GM21367 (cell line): ENCODE results near the gene CBY3.
"Not testable (repeated sequence)": the region's sequence is repeated elsewhere in the genome, so short reads cannot be mapped to it uniquely, and the experiment has no call there.

ENCODE experiments used
- ATAC-seq: cut with Tn5 transposase; IDR thresholded peaks from one replicate; pipeline ENCODE4 v1.9.1; 2021; ENCODE audit not compliant: unreplicated experiment

CBY3 gene

DNA sequence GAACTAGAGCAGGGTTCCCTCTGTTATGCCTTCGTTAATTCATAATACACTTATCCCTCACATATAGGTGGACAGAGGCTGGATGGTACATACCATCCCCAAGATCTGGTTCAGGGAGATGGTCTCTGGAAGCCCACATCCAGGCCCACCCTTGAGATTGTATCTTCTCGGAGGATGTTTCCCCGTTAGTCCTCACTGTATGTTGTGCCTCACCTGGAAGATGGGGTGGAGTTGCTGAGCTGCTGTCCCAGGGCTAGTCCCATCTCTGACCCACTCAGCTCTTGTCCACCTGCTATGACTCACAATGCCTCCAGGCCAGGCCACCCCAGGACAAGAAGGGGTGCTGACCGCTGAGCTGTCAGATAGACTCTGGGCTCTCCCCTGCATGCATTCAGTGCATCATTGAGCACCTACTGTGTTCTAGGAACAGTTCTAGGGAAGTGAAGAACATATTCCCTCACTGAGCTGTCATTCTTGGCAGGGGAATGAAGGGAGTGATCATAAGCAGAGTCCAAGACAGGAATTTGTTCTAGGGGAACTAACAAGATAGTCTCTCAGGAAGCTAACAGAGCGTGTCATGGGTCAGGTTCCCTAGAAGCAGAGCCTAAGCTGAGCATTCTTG, at the start of gene CBY3:
Gene CBY3 (minus strand): TSS at position 255 of the 622 bp plus-strand sequence. CDS start 116 bp downstream, at position 139.
- ATAC-seq, result no peak

DNA sequence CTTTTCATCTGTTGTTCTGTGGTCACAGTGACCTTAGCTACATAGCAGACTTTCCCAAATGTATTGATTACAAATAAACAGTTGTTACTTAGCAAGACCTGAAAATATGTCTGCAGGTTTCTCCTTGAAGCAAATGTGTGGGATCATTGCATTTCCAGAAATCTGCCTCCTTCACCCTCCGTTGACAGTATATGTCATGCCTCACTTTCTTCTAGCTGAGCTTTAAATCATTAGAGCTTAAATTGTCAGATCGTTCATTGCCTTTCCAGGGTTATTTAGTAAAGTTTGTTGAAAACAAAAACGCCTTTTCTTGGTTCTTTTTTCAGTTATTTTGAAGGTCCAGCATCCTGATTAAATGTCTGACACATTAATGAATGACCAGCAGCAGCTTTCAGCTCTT, 49.5 kb upstream of the CBY3 start:
- ATAC-seq, result no peak

DNA sequence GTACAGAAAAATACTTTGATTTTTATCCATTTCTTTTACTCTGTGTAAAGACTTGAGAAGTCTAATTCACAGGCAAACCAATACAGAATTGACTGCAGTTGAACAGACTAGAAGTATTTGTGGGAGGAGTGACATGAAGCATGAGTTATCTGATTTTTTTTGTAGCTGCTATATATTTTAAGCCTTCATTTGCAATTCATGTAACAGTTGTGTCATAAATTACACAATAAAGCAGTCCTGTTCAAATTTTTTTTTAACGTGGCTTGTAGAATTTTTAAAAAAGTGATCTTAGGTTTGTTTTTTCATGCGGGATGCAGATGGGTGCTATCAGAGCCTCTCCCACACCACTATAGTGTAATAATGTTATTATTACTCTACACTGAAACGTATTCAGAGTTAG, 48.9 kb upstream of the CBY3 start:
- ATAC-seq, result no peak

DNA sequence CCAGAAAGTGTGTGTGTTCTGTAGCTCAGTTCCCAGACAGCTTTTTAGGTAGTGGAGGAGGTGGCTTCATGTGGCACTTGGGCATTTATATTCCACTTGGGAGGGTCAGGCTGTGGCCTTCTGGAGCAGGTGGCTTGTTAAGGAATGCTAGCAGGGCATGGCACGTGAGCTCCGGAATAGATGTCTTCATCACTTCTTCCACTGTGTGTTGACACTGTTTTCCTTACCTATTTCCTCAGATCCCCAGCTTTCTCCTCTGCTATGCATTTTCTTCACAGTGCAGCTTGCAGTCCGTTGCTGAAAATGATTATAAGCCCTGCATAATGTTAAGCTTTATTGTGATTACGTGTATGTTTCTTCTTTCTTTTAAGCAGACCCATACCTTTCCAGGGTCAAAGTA, 48.5 kb upstream of the CBY3 start:
- ATAC-seq, result no peak

DNA sequence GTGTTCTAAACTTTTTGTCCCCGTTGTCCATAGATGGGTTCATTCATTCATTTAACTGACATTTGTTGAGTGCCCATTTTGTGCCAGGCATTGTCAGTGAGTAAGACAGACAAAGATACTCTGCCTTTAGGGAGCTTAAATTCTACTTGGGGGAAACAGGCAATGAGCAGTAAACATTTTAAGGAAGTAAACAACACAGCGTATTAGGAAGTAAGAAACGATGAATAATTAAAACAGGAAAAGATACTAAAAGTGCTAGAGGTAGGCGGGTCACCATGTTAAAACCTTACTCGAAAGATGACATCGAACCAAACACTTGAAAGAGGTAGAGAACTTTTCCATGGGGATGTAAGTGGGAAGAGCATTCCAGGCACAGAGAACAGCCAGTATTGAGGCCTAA, 46.3 kb upstream of the CBY3 start:
- ATAC-seq, result no peak

DNA sequence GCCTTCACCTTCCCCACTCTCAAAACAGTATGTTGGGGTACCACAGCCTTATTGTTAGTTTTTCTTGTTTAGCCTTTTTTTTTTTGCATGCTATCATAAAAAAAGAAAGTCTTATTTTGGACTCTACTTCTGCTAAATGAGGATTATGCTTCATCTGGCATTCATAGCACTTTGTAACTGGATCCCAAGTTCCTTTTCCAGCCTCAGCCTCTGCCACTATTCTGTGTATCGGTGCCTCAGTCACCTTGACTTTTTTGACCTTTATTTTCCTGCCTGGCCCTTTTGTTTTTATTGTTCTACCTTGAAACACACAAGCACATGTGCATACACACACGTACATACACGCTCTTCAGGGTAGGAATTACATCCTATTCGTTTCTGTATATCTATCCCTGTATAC, 43.3 kb upstream of the CBY3 start:
- ATAC-seq, result no peak

DNA sequence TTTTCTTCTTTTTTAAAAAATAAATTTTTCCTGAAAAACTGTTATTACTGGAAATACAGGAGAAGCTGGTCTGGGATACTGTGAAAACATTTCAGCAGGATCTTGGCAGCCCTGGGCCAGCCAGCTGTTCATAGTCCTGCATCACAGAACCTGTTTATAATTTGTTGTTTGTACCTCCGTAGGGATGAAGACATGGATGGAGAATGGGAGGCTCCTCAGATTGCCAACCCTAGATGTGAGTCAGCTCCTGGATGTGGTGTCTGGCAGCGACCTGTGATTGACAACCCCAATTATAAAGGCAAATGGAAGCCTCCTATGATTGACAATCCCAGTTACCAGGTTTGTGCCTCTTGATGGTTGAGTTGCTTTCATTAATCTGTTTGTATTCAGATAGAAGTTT, 39.4 kb upstream of the CBY3 start:
- no peak for ATAC-seq

DNA sequence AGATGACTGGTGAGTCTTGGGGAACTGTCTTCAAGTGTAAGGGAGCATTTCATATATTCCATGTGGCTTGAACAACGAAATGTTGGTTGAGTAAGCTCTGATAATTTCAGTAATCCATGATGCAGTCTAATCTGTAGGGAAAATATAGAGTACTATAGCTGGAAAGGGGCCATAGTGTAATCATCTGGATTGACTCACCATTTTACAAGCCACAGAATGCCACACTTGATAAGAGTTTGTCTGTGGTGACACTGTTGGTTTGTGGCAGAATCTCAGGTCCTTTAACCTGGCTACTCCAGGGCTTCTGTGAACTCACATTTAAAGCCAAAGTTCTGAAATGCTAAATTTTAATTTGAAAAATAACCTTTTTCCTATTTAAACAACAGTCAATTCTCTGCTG, 35.5 kb upstream of the CBY3 start:
- no peak for ATAC-seq

DNA sequence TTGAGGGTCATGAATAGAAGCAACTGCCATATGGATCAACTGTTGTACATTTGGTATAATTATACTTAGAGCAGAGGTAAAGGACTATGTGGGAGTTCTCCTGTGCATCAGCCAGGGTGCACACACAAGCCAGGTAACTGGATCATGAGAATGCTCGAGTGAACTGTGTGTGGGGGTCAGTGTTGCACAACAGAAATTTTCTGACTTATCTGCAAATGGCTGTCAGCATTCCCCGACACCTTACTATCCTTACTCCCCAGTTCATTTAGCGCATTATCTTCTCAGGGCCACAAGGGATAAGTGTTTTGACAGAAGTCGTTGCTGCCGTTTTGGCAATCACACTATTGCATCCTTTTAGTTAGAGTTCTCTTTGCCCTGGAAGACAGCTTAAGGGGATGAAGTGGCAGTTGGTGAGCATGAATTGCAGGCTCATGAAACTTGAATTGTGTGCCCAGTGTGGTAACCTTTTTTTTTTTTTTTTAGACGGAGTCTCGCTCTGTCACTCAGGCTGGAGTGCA, 19.6 kb upstream of the CBY3 start:
- no peak for ATAC-seq

DNA sequence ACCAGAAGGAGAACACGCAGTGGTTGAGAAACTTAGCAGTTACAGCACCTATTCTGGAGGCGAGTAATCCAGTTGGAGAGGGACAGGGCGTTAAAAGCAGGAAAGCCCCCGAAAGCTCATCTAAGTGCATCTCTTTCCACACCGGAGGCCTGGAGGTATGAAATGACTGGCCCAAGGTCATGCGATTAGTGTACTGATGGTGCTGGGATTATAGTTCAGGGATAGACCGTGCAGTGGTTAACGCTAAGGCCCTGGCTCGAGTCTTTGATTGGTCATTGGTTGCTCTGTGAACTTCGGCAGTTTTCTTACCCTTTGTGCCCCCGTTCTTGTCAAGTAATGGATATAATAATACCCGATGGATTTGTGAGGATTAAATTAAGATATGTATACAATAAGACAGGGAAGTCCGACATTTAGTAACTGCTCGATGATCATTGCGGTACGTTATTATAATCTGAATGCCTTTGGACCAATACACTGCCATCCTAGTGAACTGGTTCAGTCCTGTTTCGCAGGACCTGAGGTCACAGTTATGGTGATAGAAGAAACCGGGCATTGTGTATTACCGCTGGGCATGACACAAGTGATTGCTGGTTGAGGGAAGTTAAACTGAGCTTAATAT, 18.9 kb upstream of the CBY3 start:
- ATAC-seq, result no peak

DNA sequence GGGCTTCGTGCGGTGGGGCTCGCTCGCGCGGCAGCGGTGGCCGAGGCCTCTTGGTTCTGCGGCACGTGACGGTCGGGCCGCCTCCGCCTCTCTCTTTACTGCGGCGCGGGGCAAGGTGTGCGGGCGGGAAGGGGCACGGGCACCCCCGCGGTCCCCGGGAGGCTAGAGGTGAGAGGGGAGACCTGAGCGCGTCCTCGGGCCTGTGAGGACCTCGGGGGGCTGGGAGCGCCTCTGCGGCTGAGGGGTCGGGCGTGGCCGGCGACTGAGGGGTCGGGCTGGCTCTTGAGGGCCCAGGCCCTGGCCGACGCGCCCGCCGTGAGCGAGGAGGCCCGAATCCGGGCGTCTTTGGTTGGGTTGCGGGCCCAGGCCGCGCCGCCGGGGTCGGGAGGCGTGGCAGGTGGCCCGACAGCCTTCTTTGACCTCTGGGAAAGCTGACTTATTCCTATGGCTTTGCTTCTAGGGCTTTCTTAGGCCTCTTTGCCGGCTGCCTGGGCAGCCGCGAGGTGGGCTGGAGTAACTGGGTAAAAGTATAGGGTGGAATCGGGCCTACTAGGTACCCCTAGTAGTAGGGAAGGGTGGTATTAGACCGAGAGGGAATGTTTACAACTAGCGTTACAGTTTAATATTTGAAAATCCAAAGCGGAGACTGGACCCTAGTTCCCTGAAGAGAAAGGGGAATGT, 18.2 kb upstream of the CBY3 start, which contains the start of gene CANX:
Gene CANX (plus strand): TSS at position 33 of the 681 bp plus-strand sequence. CDS start 6,715 bp downstream, outside the sequence.
- ATAC-seq, result no peak

DNA sequence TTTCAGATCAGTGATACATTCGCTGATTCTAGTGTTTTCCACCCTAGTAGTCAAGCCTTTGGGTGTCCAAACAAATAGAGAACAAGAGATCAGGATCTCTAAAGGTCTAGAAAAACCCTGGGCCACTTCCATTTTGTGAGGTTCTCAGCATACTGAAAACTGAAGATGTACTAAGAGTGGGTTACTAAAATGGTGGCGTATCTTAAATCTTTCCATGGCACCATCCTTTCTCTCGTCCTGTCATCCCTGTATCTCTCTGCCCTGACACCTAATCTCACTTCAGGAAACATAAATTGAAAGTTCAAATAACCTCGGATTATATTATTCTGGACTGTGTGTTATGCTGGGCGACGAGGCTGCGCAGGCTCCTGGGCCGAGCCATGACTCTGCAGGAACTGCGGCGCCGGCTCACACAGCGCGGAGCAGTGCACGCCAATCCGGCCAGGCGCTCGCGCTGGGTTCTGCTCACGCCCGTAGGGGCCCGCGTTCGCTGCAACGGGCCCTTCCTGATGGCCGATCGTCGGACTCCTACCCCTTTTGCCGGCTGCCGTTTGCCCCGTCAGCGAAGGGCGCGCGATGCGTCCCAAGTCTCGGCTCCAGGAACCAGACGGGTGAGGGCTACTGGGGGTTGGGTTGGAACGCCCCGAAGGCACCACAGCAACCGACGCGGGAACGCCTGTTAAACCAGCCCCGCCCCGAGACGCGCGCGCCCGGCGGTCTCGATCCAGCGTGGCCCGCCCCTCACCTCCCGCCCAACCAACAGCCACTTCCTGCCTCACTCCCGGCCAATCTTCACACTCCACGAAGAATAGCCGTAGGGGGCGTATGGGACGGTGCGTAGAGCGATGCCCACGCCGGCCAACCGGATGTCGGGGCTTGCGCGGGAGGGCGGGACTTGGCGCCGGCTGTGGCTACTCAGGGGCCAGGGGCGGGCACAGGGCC, 17.4 kb upstream of the CBY3 start:
- peak; percentile 86 for ATAC-seq

DNA sequence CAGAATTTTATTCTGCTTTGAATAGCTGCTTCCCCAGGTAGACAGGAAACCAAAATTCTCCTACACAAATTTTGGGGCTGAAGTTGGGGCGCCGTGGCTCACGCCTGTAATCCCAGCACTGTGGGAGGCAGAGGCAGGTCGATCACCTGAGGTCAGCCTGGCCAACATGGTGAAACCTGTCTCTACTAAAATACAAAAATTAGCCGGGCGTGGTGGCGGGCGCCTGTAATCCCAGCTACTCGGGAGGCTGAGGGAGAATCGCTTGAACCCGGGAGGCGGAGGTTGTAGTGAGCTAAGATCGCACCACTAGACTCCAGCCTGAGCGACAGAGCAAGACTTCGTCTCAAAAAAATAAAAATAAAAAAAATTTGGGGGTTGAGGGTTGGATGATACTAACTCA, 16.7 kb upstream of the CBY3 start:
- ATAC-seq, result not testable (repeated sequence)

DNA sequence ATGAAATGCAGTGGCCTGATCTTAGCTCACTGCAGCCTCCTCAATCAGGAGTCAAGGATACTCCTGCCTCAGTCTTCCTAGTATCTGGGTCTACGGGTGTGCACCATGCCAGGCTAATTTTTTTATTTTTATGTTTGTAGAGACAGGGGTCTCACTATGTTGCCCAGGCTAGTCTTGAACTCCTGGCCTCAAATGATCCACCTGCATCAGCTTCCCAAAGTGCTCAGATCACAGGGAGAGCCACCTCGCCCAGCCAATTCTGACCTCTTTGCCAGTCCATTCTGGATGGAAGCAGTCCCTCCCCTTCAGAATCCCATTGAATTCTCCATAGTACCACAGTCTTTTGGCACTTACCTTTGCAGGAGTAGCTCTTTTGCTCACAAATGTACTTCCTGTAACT, 16.3 kb upstream of the CBY3 start:
- no peak for ATAC-seq

DNA sequence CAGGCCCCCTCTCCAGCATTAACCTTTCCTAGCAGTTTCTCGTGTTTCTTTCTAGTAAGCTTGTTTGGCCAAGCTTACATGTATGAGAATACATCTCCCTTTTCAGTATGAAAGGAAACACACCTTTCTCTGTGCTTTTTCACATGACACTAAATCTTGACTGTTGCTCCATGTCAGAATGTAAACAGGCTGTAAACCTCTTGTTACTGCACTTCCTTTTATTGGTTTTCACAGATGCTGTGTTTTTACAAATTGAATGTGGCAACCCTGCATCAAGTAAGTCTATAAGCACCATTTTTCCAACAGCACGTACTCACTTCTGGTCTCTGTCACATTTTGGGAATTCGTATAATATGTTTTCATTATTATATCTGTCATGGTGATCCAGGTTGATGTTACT, 15.8 kb upstream of the CBY3 start:
- ATAC-seq, result no peak

DNA sequence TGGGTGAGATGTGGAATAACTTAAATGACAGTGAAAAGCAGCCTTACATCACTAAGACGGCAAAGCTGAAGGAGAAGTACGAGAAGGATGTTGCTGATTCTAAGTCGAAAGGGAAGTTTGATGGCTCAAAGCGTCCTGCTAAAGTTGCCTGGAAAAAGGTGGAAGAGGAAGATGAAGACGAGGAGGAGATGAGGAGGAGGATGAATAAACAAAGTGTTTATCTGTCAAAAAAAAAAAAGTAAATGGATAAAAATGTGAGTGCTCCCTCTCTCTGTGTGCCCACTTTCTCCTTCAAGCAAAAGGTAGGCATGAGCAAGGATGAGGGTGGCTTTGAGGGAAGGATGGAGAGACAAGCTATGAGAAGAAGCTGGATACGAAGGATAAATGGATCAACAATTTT, 13.7 kb upstream of the CBY3 start:
- no peak for ATAC-seq

DNA sequence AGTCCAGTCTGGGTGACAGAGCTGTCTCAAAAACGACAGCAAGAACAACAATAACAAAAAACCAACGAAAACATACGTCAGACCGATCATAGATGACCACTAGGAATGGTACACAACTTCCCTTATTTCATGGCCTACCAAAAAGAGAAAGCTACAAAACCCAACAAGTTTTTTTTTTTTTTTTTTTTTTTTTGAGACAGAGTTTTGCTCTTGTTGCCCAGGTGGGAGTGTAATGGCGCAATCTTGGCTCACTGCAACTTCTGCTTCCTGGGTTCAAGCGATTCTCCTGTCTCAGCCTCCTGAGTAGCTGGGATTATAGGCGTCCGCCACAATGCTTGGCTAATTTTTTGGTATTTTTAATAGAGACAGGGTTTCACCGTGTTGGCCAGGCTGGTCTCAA, 8.4 kb upstream of the CBY3 start:
- not testable (repeated sequence) for ATAC-seq

DNA sequence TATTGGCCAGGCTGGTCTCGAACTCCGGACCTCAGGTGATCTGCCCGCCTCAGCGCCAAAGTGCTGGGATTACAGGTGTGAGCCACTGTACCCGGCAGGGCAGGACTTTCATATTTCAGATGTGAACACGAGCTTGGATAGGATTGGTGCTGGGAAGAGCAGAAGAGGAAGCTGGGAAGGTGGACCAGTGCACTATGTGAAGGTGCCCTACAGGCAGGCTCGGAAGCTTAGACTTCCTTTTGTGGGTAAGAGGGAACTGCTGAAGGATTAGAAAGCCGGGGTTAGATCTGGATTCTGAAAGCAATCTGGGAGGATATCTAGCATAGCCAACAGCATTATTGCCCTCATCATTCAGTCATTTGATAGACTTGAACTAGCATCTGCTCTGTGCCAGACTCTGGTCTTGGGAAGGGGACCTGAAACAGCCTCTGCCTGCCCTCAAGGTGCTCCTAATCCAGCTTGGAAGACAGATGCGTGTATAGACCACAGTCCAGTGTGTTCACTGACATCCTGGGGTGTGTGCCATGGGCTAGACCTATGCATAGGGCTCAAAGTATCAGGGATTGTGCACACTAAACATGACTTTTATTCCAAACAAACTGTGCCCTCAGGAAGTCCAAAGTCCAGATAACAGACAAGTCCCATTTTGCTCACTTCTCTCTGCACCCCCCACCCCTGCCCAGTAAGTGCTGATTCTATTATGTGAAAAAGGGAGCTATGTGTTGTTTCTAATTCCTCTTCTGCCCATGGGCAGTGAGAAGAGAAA, 637 bp downstream of the CBY3 start:
- no peak for ATAC-seq

DNA sequence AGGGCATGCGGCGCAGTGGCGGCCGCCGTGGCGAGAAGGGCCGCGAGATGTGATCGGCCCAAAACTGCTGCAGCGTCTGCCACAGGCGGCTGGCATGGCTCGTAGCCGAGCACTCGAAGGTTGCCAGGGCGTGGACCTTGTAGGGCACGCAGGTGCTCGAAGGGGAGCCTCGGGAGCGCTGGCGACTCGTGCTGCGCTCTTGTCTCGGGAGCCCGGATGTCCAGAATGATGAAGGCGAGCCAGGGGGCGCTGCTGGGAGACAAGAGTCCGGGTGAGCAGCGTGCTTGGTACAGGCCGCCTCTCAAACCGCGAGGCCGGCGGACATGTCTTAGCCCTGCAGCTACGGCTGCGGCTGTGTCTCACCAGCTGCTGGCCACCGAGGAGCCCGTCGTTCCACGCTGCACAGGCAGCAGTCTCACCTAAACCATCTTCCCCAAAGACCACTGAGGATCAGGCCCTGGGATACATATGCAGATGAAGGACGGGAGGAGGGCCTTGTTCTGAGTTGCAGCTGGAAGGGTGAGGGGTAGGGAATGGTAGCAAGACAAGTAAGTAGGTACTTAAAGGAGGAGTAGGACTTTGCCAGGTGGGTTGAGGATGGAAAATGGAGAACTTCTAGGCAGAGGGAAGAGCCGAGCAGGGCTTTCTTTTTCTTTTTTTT, 1.7 kb downstream of the CBY3 start:
- ATAC-seq, result peak; percentile 14
